Measurements from ENCODE around the gene P2RX6. TPM values are rescaled to one million over a fixed set of nuclear protein-coding genes. Genes with fewer than 3 reads are reported as not detected.
A peak's percentile ranks its signal among the peaks of the same experiment; 100 is the strongest.

Gene P2RX6
- total and polyA plus RNA-seq, 4 donors = 0.05 to 0.59 (median 0.33) TPM

DNA sequence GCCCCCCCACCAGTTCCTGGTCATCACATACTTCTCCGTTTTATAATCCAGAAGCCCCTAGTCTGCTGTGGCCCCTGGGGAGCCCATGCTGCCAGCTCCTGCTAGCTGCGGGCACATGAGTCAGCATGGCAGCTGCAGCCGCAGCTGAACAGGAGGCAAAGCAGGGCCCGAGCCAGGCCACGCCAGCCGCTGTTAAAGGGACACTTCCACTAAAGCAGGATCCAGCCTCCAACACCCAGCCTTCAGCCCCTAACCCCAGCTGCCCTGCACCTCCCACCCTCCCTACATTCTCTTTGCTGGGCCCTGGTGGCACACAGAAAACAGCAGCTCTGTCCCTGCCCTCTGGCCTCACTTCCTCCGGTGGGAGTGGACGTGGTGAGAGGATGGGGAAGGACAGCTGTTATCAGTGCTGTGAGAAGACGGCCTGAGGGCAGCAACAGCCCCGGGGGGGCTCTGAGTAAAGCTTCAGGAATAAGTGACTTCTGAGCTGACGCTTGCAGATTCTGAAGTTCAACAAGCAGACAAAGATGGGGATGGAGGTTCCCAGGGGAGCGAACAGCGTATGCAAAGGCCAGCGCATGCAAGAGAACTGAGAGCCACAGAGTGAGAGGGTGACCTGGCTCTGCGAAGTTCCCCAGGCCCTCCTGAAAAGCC lies 30.1 kb downstream of the P2RX6 start:
- no peaks in the 10 kb centered on the region for H3K36me3 ChIP-seq (ENCODE audit: control insufficient read depth in 4 of 4, insufficient read depth in 3 of 4, low read depth in 1 of 4, low read length in 3 of 4)
- no peak overlapping the region for H3K27ac ChIP-seq (ENCODE audit: low read depth in 1 of 2, low read length in 2 of 2)
- DNase-seq (ENCODE audit: low spot score) = no peak
- H3K9me3 ChIP-seq (ENCODE audit: control insufficient read depth in 4 of 4, low read length in 3 of 4) = no peaks in the 10 kb centered on the region
- WGBS = 26% methylated on average over 15 of the region's 15 CpGs
- peak overlapping the region in 1 of 3 donors; percentile 27 for H3K4me3 ChIP-seq (ENCODE audit: low read depth in 1 of 3, low read length in 3 of 3)
- TF ChIP-seq, protein P1, sequence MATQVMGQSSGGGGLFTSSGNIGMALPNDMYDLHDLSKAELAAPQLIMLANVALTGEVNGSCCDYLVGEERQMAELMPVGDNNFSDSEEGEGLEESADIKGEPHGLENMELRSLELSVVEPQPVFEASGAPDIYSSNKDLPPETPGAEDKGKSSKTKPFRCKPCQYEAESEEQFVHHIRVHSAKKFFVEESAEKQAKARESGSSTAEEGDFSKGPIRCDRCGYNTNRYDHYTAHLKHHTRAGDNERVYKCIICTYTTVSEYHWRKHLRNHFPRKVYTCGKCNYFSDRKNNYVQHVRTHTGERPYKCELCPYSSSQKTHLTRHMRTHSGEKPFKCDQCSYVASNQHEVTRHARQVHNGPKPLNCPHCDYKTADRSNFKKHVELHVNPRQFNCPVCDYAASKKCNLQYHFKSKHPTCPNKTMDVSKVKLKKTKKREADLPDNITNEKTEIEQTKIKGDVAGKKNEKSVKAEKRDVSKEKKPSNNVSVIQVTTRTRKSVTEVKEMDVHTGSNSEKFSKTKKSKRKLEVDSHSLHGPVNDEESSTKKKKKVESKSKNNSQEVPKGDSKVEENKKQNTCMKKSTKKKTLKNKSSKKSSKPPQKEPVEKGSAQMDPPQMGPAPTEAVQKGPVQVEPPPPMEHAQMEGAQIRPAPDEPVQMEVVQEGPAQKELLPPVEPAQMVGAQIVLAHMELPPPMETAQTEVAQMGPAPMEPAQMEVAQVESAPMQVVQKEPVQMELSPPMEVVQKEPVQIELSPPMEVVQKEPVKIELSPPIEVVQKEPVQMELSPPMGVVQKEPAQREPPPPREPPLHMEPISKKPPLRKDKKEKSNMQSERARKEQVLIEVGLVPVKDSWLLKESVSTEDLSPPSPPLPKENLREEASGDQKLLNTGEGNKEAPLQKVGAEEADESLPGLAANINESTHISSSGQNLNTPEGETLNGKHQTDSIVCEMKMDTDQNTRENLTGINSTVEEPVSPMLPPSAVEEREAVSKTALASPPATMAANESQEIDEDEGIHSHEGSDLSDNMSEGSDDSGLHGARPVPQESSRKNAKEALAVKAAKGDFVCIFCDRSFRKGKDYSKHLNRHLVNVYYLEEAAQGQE (IDR thresholded peaks at IDR 0.05) = no peak
- TF ChIP-seq JUND (IDR thresholded peaks at IDR 0.05) (no peak), FOXA2 (IDR thresholded peaks at IDR 0.05) (no peak), TAF1 (conservative IDR thresholded peaks at IDR 0.05) (no peak), RAD21 (IDR thresholded peaks at IDR 0.05) (no peak), RXRA (IDR thresholded peaks at IDR 0.05) (no peak), YY1 (IDR thresholded peaks at IDR 0.05) (no peak), HNF4G (IDR thresholded peaks at IDR 0.05) (no peak), HNF4A (conservative IDR thresholded peaks at IDR 0.05) (no peak), SP1 (IDR thresholded peaks at IDR 0.05) (no peak), NR2F2 (IDR thresholded peaks at IDR 0.05) (no peak), GABPA (IDR thresholded peaks at IDR 0.05 in 1 of 2, conservative IDR thresholded peaks at IDR 0.05 in 1 of 2) (no peak), FOXA1 (IDR thresholded peaks at IDR 0.05) (no peak)
- TF ChIP-seq, protein P2, sequence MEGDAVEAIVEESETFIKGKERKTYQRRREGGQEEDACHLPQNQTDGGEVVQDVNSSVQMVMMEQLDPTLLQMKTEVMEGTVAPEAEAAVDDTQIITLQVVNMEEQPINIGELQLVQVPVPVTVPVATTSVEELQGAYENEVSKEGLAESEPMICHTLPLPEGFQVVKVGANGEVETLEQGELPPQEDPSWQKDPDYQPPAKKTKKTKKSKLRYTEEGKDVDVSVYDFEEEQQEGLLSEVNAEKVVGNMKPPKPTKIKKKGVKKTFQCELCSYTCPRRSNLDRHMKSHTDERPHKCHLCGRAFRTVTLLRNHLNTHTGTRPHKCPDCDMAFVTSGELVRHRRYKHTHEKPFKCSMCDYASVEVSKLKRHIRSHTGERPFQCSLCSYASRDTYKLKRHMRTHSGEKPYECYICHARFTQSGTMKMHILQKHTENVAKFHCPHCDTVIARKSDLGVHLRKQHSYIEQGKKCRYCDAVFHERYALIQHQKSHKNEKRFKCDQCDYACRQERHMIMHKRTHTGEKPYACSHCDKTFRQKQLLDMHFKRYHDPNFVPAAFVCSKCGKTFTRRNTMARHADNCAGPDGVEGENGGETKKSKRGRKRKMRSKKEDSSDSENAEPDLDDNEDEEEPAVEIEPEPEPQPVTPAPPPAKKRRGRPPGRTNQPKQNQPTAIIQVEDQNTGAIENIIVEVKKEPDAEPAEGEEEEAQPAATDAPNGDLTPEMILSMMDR (IDR thresholded peaks at IDR 0.05; ENCODE audit: low read depth, low read length, missing input control) = no peak
- TF ChIP-seq, protein P3, sequence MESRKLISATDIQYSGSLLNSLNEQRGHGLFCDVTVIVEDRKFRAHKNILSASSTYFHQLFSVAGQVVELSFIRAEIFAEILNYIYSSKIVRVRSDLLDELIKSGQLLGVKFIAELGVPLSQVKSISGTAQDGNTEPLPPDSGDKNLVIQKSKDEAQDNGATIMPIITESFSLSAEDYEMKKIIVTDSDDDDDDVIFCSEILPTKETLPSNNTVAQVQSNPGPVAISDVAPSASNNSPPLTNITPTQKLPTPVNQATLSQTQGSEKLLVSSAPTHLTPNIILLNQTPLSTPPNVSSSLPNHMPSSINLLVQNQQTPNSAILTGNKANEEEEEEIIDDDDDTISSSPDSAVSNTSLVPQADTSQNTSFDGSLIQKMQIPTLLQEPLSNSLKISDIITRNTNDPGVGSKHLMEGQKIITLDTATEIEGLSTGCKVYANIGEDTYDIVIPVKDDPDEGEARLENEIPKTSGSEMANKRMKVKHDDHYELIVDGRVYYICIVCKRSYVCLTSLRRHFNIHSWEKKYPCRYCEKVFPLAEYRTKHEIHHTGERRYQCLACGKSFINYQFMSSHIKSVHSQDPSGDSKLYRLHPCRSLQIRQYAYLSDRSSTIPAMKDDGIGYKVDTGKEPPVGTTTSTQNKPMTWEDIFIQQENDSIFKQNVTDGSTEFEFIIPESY (IDR thresholded peaks at IDR 0.05) = no peak
- TF ChIP-seq, protein P4, sequence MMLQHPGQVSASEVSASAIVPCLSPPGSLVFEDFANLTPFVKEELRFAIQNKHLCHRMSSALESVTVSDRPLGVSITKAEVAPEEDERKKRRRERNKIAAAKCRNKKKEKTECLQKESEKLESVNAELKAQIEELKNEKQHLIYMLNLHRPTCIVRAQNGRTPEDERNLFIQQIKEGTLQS (IDR thresholded peaks at IDR 0.05) = no peak
- H3K9ac ChIP-seq (ENCODE audit: low read depth in 1 of 2, low read length in 2 of 2) = no peak overlapping the region
- peaks cover 3 to 12% (median 5%) of the 10 kb centered on the region in 4 donors for H3K4me1 ChIP-seq (ENCODE audit: control insufficient read depth in 4 of 4, insufficient read depth in 4 of 4, low read length in 3 of 4)
- H3K27me3 ChIP-seq (ENCODE audit: control insufficient read depth in 4 of 4, insufficient read depth in 4 of 4, low read length in 3 of 4) = no peaks in the 10 kb centered on the region
